K562 (cell line): ENCODE measurements around the gene SEPTIN1. TPM values are rescaled to one million over a fixed set of nuclear protein-coding genes. Genes with fewer than 3 reads are reported as not detected.

Experiments
- ATF7 ChIP-seq: fragments of 450-650 bp; IDR thresholded peaks from 2 replicates; pipeline ENCODE4 v1.7.1; 2014; ENCODE audit warnings: mild to moderate bottlenecking, moderate library complexity
- CBFA2T2 ChIP-seq: fragments of 450-650 bp; conservative IDR thresholded peaks from 2 replicates; pipeline ENCODE4 v1.6.1; 2017; ENCODE audit warnings: mild to moderate bottlenecking
- DACH1 ChIP-seq: fragments of 450-650 bp; IDR thresholded peaks from 2 replicates; pipeline ENCODE4 v1.6.1; 2018; ENCODE audit not compliant: partially characterized antibody
- ETS2 ChIP-seq: IDR thresholded peaks from 2 replicates; pipeline ENCODE4 v1.6.1; 2016; ENCODE audit warnings: borderline replicate concordance, missing genetic modification characterization, mild to moderate bottlenecking, moderate library complexity, missing compliant biosample characterization; ENCODE audit not compliant: poor library complexity, severe bottlenecking
- ETV5 ChIP-seq: sonication (generic); formaldehyde crosslinking; IDR thresholded peaks from 2 replicates; pipeline ENCODE4 v1.4.0; 2020; ENCODE audit warnings: low read depth, mild to moderate bottlenecking, missing genetic modification reagents
- KDM5B ChIP-seq: fragments of 200-600 bp; sonication (generic); IDR thresholded peaks from 2 replicates; pipeline ENCODE4 v1.6.1; 2012; ENCODE audit warnings: low read depth, mild to moderate bottlenecking, moderate library complexity, low read length, control low read depth, inconsistent platforms; ENCODE audit not compliant: insufficient replicate concordance
- MEF2D ChIP-seq: conservative IDR thresholded peaks from 2 replicates; pipeline ENCODE4 v1.6.1; 2016; ENCODE audit warnings: low read depth, missing genetic modification characterization, missing compliant biosample characterization
- NR2C1 ChIP-seq, 2 experiments: fragments of 450-650 bp; IDR thresholded peaks; 2 replicates each; pipeline ENCODE4 v1.6.1; 2017; ENCODE audit warnings: mild to moderate bottlenecking in 2 of 2, antibody characterized with exemption in 1 of 2, inconsistent platforms in 1 of 2, missing compliant biosample characterization in 1 of 2, missing genetic modification characterization in 1 of 2
- NR2F6 ChIP-seq: fragments of 450-650 bp; formaldehyde crosslinking; IDR thresholded peaks from 2 replicates; pipeline ENCODE4 v1.4.0; 2020; ENCODE audit warnings: mild to moderate bottlenecking
- SMARCE1 ChIP-seq: fragments of 450-650 bp; IDR thresholded peaks from 2 replicates; pipeline ENCODE4 v1.7.1; 2016; ENCODE audit warnings: mild to moderate bottlenecking
- ZNF316 ChIP-seq: fragments of 450-650 bp; IDR thresholded peaks from 2 replicates; pipeline ENCODE4 v1.6.1; 2016
- polyA plus RNA-seq, 8 experiments: library from polyadenylated mRNA; depleted of rRNA in 4 of 8; stranded (reverse) in 5 of 8; unstranded in 3 of 8; fragments of >200 nt; fragmentation: Nextera tagmentation in 2 of 8; fragmentation: Illumina TruSeq in 1 of 8; extraction: Ambion mirVana in 2 of 8; extraction: Trizol in 1 of 8; gene quantifications; 2 replicates each; pipeline versions ENCODE4 v1.2.1 to v1.2.3, GENCODE V29; 2011 to 2014; ENCODE audit warnings: inconsistent platforms in 1 of 8, missing spikeins in 1 of 8
- total RNA-seq, 7 experiments: library from RNA; depleted of rRNA in 6 of 7; stranded (reverse); fragments of >200 nt in 6 of 7; fragmentation: Illumina TruSeq in 2 of 7; extraction: Trizol in 2 of 7; gene quantifications; 2 replicates each; pipeline versions ENCODE4 v1.2.1 to v1.2.3, GENCODE V29; 2011 to 2021; ENCODE audit warnings: low replicate concordance in 1 of 7
- TF ChIP-seq, protein P1 (sequence below), 2 experiments: fragments of 450-650 bp; IDR thresholded peaks; 2 replicates each; pipeline ENCODE4 v1.6.1; 2016; ENCODE audit warnings: mild to moderate bottlenecking in 2 of 2, borderline replicate concordance in 1 of 2, low read depth in 1 of 2, moderate library complexity in 1 of 2
- TF ChIP-seq, protein P2 (sequence below): fragments of 150-350 bp; conservative IDR thresholded peaks from 2 replicates; pipeline ENCODE4 v1.6.1; 2014; ENCODE audit warnings: low read length
- TF ChIP-seq, protein P3 (sequence below): fragments of 200-400 bp; formaldehyde crosslinking; IDR thresholded peaks from 2 replicates; pipeline ENCODE4 v1.6.1; 2017; ENCODE audit warnings: mild to moderate bottlenecking, low read depth, low read length, moderate library complexity

SEPTIN1 gene
- total and polyA plus RNA-seq, 9 of the 15 experiments (the other 6 are each of a cell fraction or from before 2014, with no cell fraction given) = 0.23 to 5.6 (median 1.7) TPM; not detected in 1

DNA sequence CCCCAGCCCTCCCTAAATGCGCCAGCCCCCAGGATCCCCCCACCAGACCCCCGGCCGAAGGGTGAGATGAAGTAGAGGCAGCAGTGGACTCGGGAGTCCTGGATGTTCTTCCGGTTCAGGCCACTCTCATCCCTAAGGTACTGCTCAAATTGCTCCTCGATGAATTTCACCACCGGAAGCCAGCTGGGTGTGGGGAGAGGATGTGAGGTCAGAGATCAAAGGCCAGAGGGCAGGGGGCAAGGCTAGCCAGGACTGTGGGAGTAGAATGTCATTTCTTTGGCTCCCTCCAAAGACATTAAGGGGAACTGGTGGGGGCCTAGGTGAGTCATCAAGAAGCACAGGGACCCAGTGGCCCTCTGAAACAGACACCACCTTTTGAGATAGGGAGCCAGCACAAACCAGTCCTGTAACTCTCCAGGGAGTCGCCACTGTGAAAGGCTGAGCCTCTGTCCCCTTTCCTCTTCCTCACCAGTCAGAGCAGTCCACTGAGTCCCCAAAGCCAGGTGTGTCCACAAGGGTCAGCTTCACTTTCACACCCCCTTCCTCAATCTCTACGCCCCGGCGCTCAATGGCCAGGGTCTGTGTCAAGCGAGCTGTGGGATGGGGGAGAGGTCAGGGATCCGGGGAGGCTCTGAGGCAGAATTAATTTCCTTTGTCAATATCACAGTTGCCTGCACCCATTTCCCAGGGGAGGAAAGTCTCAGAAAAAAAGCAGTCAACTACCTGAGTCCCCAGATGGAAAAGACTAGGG, 895 bp downstream of the SEPTIN1 start (continued):
- no peak for TF ChIP-seq ETS2 (tag)
- TF ChIP-seq KDM5B = peak; percentile 66
- TF ChIP-seq, protein P1, sequence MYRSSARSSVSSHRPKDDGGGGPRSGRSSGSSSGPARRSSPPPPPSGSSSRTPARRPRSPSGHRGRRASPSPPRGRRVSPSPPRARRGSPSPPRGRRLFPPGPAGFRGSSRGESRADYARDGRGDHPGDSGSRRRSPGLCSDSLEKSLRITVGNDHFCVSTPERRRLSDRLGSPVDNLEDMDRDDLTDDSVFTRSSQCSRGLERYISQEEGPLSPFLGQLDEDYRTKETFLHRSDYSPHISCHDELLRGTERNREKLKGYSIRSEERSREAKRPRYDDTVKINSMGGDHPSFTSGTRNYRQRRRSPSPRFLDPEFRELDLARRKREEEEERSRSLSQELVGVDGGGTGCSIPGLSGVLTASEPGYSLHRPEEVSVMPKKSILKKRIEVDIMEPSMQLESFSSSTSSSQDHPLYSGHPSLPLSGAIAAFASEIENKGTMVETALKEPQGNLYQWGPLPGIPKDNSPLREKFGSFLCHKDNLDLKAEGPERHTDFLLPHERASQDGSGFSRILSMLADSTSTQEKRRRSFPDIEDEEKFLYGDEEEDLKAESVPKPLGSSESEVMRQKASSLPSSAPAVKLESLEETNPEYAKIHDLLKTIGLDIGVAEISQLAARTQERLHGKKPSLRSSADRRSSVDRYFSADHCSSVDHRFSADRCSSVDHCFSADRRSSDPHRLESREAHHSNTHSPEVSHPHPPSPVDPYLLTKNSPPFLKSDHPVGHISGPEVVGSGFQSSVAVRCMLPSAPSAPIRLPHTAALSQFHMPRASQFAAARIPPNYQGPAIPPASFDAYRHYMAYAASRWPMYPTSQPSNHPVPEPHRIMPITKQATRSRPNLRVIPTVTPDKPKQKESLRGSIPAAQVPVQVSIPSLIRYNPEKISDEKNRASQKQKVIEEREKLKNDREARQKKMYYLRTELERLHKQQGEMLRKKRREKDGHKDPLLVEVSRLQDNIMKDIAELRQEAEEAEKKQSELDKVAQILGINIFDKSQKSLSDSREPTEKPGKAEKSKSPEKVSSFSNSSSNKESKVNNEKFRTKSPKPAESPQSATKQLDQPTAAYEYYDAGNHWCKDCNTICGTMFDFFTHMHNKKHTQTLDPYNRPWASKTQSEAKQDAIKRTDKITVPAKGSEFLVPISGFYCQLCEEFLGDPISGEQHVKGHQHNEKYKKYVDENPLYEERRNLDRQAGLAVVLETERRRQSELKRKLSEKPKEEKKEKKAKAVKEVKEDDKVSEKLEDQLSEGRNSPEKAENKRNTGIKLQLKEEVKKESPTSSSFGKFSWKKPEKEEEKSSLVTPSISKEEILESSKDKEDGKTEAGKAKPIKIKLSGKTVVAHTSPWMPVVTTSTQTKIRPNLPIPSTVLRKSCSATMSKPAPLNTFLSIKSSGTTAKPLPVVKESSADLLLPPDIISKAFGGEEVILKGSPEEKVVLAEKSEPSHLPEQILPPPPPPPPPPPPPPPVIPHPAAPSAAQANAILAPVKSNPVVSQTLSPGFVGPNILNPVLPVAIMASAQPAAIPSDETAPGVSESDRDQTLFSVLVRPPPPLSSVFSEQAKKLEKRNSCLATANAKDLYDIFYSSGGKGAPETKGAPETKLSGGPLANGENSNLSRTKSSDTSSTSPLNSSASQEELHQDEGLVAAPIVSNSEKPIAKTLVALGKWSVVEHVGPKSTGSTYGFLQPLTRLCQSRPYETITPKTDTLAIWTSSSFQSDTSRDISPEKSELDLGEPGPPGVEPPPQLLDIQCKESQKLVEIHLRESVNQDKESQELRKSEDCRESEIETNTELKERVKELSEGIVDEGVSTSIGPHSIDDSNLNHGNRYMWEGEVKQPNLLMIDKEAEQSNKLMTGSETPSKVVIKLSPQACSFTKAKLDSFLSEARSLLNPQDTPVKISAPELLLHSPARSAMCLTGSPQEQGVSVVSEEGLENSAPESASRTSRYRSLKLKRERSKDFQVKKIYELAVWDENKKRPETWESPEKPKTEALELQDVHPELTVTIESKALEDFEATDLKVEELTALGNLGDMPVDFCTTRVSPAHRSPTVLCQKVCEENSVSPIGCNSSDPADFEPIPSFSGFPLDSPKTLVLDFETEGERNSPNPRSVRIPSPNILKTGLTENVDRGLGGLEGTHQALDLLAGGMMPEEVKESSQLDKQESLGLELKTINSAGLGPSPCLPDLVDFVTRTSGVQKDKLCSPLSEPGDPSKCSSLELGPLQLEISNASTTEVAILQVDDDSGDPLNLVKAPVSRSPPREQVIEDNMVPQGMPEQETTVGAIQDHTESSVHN (IDR thresholded peaks at IDR 0.05; ENCODE audit: borderline replicate concordance in 1 of 2, low read depth in 1 of 2) = no peak
- TF ChIP-seq ATF7 = peak; percentile 61; the same call in 1 of the 2 replicates
- TF ChIP-seq ETV5 (CRISPR knock-in tag) = peak; percentile 87
- TF ChIP-seq DACH1 = peak; percentile 60
- TF ChIP-seq, protein P2, sequence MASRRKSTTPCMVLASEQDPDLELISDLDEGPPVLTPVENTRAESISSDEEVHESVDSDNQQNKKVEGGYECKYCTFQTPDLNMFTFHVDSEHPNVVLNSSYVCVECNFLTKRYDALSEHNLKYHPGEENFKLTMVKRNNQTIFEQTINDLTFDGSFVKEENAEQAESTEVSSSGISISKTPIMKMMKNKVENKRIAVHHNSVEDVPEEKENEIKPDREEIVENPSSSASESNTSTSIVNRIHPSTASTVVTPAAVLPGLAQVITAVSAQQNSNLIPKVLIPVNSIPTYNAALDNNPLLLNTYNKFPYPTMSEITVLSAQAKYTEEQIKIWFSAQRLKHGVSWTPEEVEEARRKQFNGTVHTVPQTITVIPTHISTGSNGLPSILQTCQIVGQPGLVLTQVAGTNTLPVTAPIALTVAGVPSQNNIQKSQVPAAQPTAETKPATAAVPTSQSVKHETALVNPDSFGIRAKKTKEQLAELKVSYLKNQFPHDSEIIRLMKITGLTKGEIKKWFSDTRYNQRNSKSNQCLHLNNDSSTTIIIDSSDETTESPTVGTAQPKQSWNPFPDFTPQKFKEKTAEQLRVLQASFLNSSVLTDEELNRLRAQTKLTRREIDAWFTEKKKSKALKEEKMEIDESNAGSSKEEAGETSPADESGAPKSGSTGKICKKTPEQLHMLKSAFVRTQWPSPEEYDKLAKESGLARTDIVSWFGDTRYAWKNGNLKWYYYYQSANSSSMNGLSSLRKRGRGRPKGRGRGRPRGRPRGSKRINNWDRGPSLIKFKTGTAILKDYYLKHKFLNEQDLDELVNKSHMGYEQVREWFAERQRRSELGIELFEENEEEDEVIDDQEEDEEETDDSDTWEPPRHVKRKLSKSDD = no peak
- peak; percentile 54 for TF ChIP-seq ZNF316
- TF ChIP-seq SMARCE1 = peak; percentile 83
- peak; percentile 30; the same call in 1 of the 2 replicates for TF ChIP-seq MEF2D
- TF ChIP-seq NR2F6 (CRISPR knock-in tag) = no peak
- TF ChIP-seq, protein P3, sequence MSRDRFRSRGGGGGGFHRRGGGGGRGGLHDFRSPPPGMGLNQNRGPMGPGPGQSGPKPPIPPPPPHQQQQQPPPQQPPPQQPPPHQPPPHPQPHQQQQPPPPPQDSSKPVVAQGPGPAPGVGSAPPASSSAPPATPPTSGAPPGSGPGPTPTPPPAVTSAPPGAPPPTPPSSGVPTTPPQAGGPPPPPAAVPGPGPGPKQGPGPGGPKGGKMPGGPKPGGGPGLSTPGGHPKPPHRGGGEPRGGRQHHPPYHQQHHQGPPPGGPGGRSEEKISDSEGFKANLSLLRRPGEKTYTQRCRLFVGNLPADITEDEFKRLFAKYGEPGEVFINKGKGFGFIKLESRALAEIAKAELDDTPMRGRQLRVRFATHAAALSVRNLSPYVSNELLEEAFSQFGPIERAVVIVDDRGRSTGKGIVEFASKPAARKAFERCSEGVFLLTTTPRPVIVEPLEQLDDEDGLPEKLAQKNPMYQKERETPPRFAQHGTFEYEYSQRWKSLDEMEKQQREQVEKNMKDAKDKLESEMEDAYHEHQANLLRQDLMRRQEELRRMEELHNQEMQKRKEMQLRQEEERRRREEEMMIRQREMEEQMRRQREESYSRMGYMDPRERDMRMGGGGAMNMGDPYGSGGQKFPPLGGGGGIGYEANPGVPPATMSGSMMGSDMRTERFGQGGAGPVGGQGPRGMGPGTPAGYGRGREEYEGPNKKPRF = no peak
- TF ChIP-seq NR2C1 (IDR thresholded peaks at IDR 0.05) = peak; percentile 100
- peak; percentile 100 for TF ChIP-seq NR2C1 (tag; IDR thresholded peaks at IDR 0.05)
- 0 out of 2 replicates have a peak, but pooled peaks have one; percentile 5 for TF ChIP-seq CBFA2T2
